ENCODE measurements around the gene NMT2.

The NMT2 gene

GRCh38 chr10:15103513-15103912 lies 65.0 kb downstream of the NMT2 start:
- no peak for DNase-seq (ENCODE audit: extremely low read depth in 1 of 2, low read depth in 1 of 2)

GRCh38 chr10:15099886-15100285 lies 68.6 kb downstream of the NMT2 start:
- DNase-seq (ENCODE audit: extremely low read depth in 1 of 2, low read depth in 1 of 2): no peak

DNA sequence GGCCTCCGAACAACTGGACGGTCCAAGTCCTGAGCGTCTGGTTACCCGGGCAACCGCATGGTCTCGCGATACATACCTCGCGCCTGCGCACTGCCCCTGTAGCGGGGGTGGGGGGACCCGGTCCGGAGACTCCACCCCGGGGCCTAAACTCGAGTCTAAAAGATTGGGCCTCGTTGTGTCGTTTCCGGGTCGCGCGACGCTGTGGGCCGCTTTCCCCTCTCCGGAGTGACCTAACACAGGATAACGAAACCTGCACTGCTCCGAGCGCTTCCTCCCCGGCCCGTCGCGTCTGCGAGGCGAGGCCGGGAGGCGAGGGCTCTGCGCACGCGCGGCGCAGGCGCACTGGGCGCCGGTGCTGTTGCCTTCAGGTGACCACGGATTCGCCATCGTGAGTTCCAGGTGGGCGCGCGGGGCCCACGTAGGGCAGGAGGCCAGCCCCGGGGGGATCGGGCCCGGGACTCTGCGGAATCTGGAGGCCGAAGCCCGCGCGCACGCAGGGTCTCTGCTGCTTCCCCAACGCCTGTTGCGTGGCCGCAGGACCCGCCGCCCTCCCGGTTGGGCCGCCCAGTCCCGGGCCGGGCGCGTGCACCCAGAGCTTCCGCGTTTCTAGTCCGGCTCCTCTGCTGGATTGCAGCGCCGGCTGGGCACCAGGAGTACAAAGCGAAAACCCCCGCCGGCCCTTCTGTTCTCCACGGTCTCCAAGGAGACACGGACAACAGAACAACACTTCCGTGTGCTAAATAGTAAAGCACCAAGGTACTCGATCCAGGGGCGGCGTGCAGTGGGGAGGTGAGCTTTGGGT lies 71.3 kb downstream of the NMT2 start, which contains the start of gene RPP38:
RPP38 (plus strand) TSS at position 345 of the 802 bp plus-strand sequence. CDS start 5,960 bp downstream, outside the sequence.
- DNase-seq (ENCODE audit: extremely low read depth in 1 of 2, low read depth in 1 of 2): peak; percentile 95

DNA sequence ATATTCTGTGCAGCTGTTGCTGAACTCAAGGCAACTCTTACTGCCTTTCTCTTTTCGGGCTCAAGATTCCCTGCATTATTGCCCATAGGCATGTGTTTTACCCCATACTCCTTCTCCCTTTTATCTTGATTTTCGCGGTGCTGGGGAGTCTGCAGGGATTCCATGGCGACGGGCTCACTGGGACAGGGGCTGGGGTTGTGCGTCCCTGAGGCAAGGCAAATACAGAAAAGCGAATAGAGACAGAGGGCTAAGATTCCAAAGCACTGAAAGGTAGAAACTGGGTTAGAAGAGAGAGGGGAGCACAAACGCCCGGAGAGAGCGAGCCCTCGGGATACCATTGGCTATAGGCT lies 71.9 kb downstream of the NMT2 start:
- DNase-seq (ENCODE audit: extremely low read depth in 1 of 2, low read depth in 1 of 2): no peak

GRCh38 chr10:15092855-15093408 lies 75.6 kb downstream of the NMT2 start:
- DNase-seq (ENCODE audit: extremely low read depth in 1 of 2, low read depth in 1 of 2): no peak

- no peak for DNase-seq (ENCODE audit: extremely low read depth in 1 of 2, low read depth in 1 of 2)
Measured at GRCh38 chr10:15091418-15091817, 77.1 kb downstream of the NMT2 start.

- DNase-seq (ENCODE audit: extremely low read depth in 1 of 2, low read depth in 1 of 2): peak; percentile 59 to 72
Measured at GRCh38 chr10:15088428-15089261, 79.8 kb downstream of the NMT2 start, which contains the start of gene ACBD7. ACBD7 (minus strand) TSS chr10:15088776; CDS start chr10:15088728, 48 bp downstream.

DNA sequence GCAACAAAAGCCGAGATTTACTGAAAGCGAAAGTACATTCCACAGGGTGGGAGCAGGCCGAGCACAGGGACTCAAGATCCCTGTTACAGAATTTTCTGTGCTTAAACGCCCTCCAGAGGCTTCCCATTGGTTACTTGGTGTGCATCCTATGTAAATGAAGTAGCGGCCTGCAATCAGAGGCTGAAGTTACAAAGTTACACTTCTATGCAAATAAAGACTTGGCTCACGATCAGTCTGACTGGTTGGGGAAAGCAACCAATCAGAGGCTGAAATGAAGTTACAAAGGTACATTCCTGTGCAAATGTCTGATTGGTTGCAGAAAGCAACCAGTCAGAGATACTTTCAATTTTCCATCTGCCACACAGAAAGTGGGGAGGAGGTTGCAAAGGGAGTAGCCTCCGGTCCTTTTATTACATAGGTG lies 84.0 kb downstream of the NMT2 start:
- DNase-seq (ENCODE audit: extremely low read depth in 1 of 2, low read depth in 1 of 2): no peak

- no peak for DNase-seq (ENCODE audit: extremely low read depth in 1 of 2, low read depth in 1 of 2)
Measured at GRCh38 chr10:15083674-15084501, 84.6 kb downstream of the NMT2 start.

DNA sequence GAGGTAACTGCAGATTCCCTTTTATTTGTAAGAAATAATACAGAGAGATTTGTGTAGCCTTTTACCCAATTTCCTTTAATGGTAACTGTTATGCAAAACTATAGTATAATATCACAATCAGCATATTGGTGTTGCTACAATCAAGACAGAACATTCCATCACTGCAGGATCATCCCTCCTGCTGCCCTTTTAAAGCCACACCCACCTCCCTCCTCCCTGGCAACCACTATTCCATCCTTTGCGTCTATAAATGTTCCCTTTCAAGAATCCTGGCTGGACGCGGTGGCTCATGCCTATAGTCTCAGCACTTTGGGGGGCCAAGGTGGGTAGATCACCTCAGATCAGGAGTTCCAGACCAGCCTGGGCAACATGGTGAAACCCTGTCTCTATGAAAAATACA lies 93.1 kb downstream of the NMT2 start:
- DNase-seq (ENCODE audit: extremely low read depth in 1 of 2, low read depth in 1 of 2): no peak

DNA sequence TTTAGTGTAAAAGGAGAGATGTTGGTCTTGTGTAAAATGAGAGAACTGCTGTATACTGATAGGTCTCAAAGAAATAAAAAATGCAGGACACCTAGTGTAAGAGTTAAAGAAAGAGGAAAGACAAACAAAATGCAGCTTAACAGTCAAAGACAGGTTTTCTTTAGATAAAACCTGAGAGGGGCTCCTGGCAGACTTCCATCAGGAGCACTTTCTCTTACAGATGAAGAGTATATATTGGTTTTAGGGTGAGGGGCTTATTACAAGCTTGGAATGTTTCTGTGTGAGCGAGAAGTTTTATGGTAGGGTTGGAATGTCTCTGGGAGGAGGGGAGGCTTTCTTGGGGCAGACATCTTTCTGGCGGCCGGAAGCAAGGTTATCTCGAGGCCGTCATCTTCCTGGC lies 96.1 kb downstream of the NMT2 start:
- DNase-seq (ENCODE audit: extremely low read depth in 1 of 2, low read depth in 1 of 2): no peak

- DNase-seq (ENCODE audit: extremely low read depth in 1 of 2, low read depth in 1 of 2): no peak
Measured at GRCh38 chr10:15069230-15069629, 99.3 kb downstream of the NMT2 start.

DNA sequence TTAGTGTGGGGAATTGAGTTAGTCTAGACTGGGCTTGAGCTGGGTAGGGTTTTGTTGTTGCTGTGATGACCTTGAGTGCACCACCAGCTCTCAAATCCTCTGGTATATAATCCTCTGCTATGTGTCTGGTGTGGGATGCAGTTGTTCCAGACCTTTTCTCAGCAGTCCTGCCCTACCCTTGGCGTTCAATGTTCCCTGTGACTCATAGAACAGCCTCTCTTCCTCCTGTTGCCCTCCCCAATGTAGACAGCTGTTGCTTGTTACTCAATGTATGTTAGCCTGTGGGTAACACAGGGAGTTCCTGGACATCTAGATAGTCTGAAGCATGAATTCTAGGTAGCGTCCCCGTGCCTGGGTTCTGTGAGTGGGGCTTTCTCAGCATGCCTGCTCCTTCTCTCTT lies 99.7 kb downstream of the NMT2 start:
- no peak for DNase-seq (ENCODE audit: extremely low read depth in 1 of 2, low read depth in 1 of 2)

DNA sequence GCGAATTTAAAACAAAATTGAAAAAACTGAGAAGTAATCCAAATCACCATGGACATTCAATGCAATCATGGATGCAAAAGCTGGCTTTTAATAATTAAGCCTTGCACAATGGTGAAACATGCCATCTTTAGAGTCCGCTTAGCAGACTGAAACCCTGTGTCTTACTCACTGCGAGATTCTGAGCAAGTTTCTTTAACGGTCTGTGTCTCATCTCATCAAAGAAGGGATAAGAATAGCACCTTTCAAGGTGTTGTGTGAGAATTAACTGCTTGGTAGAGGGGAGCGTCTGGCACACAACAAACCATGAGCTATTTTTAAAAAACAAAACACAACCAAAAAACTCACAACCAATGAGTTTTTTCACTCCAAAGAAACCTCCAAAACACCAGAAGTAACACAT lies 101.3 kb downstream of the NMT2 start:
- no peak for DNase-seq (ENCODE audit: extremely low read depth in 1 of 2, low read depth in 1 of 2)

DNA sequence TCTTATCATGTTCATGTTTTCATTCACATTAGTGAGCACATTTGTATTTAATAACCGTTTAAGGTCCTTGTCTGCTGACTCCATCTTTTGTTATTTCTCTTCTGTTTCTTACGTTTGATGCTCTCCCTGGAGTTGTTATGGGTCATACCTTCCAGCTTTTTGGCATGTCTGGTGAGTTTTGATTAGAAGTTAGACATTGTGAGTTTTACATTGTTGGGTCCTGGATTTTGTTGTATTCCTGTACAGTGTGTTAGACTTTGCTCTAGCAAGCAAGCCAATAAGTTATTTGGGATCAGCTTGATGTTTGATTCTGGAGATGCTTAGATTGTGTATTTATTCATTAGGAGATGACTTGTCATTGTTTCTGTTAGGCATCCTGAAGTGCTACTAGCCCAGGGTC lies 107.9 kb downstream of the NMT2 start:
- no peak for DNase-seq (ENCODE audit: extremely low read depth in 1 of 2, low read depth in 1 of 2)

- no peak for DNase-seq (ENCODE audit: extremely low read depth in 1 of 2, low read depth in 1 of 2)
Measured at GRCh38 chr10:15059914-15060313, 108.6 kb downstream of the NMT2 start.

GRCh38 chr10:15058689-15059088 lies 109.8 kb downstream of the NMT2 start:
- DNase-seq (ENCODE audit: extremely low read depth in 1 of 2, low read depth in 1 of 2): no peak
